K562 (cell line): ENCODE measurements around the gene ITGA2B. TPM values are rescaled to one million over a fixed set of nuclear protein-coding genes. Genes with fewer than 3 reads are reported as not detected.
A peak's percentile ranks its signal among the peaks of the same experiment; 100 is the strongest.

Experiments
- ATAC-seq: fragments of 200-7000 bp; cut with Tn5 transposase; 3 replicates; pipeline ENCODE4 v1.9.1; 2020; ENCODE audit warnings: moderate library complexity
- BruUV-seq: library from RNA; stranded (reverse); fragments of 400-500 nt; replicated peaks from 2 replicates; lab custom pipeline; 2021; lab: Mats Ljungman, UMichigan
- CTCF ChIA-PET: fragments of 300-600 bp; formaldehyde crosslinking; extraction: SDS; loops from one replicate; lab custom pipeline; 2021; ENCODE audit warnings: low intra/inter-chr PET ratio; lab: Yijun Ruan, JAX
- POLR2A ChIA-PET: fragments of 300-600, 350-650 bp; sonication (Branson Sonifier 250); formaldehyde crosslinking; extraction: SDS; loops from one replicate; lab custom pipeline; 2021; ENCODE audit warnings: antibody characterized with exemption, inconsistent platforms; lab: Yijun Ruan, JAX
- DNase-seq, 4 experiments: peaks; one replicate each; pipeline versions ENCODE4 v3.0.0 to v3.0.0-alpha.2; 2011 to 2018; ENCODE audit warnings: low spot score in 3 of 4, mixed read lengths in 3 of 4; ENCODE audit errors: extremely low read depth in 1 of 4
- FAIRE-seq: peaks from 2 replicates; lab custom pipeline; 2011; peaks lifted over from hg19 to GRCh38; lab: Jason Lieb, UNC
- H2AFZ ChIP-seq: 2 replicates; pipeline ENCODE4 v1.6.0; 2011; ENCODE audit warnings: low read depth, low read length, control low read depth, inconsistent platforms
- H3K27ac ChIP-seq: fragments of 200-600 bp; 3 replicates; pipeline ENCODE4 v1.8.0; 2011; ENCODE audit warnings: low read depth, mild to moderate bottlenecking, control low read depth, inconsistent platforms, low read length, moderate library complexity, mixed read lengths; ENCODE audit errors: extremely low read depth
- H3K27me3 ChIP-seq, 2 experiments: fragments of 300-600 bp in 1 of 2; 2 replicates in 1 of 2; 3 replicates in 1 of 2; pipeline versions ENCODE4 v1.6.0 to v1.8.0; 2011; ENCODE audit warnings: inconsistent platforms in 2 of 2, low read length in 2 of 2, mild to moderate bottlenecking in 1 of 2, mixed read lengths in 1 of 2, moderate library complexity in 1 of 2; ENCODE audit not compliant: control insufficient read depth in 2 of 2, insufficient read depth in 2 of 2
- H3K36me3 ChIP-seq: fragments of 300-600 bp; 3 replicates; pipeline ENCODE4 v1.8.0; 2011; ENCODE audit warnings: mild to moderate bottlenecking, low read length, inconsistent platforms; ENCODE audit not compliant: control insufficient read depth, insufficient read depth
- H3K4me1 ChIP-seq, 2 experiments: fragments of 200-600 bp in 1 of 2; replicated peaks in 1 of 2; 2 replicates in 1 of 2; 3 replicates in 1 of 2; pipeline versions ENCODE4 v1.5.1 to v1.8.0; 2011; ENCODE audit warnings: inconsistent platforms in 2 of 2, low read length in 2 of 2, mild to moderate bottlenecking in 1 of 2, mixed read lengths in 1 of 2, moderate library complexity in 1 of 2; ENCODE audit not compliant: control insufficient read depth in 2 of 2, insufficient read depth in 2 of 2
- H3K4me2 ChIP-seq: 2 replicates; pipeline ENCODE4 v1.6.1; 2011; ENCODE audit warnings: low read length, control low read depth, inconsistent platforms, mixed read lengths; ENCODE audit not compliant: insufficient read depth
- H3K4me3 ChIP-seq: fragments of 200-600 bp; sonication (generic), shearing (Covaris generic); 2 replicates; pipeline ENCODE4 v1.5.1; 2016; ENCODE audit warnings: control low read depth, inconsistent platforms
- H3K79me2 ChIP-seq: fragments of 200-600 bp; 3 replicates; pipeline ENCODE4 v1.8.0; 2011; ENCODE audit warnings: low read length, inconsistent platforms; ENCODE audit not compliant: control insufficient read depth, insufficient read depth
- H3K9ac ChIP-seq, 2 experiments: 2 replicates each; pipeline versions ENCODE4 v1.6.0 to v1.6.1; 2011; ENCODE audit warnings: low read depth in 2 of 2, low read length in 2 of 2, control low read depth in 1 of 2, inconsistent platforms in 1 of 2, mild to moderate bottlenecking in 1 of 2, mixed read lengths in 1 of 2; ENCODE audit not compliant: insufficient read depth in 1 of 2
- H3K9me1 ChIP-seq: one replicate; pipeline ENCODE4 v1.6.0; 2011; ENCODE audit warnings: inconsistent platforms, mild to moderate bottlenecking, low read length, moderate library complexity; ENCODE audit not compliant: control insufficient read depth, insufficient read depth
- H3K9me3 ChIP-seq: replicated peaks from 2 replicates; pipeline ENCODE4 v1.5.1; 2011; ENCODE audit warnings: low read depth, low read length, inconsistent platforms; ENCODE audit not compliant: control insufficient read depth, insufficient read depth
- H4K20me1 ChIP-seq: replicated peaks from 2 replicates; pipeline ENCODE4 v1.6.1; 2011; ENCODE audit warnings: low read length, inconsistent platforms, mixed read lengths; ENCODE audit not compliant: control insufficient read depth, insufficient read depth
- ATF7 ChIP-seq: fragments of 450-650 bp; IDR thresholded peaks from 2 replicates; pipeline ENCODE4 v1.7.1; 2014; ENCODE audit warnings: mild to moderate bottlenecking, moderate library complexity
- CLOCK ChIP-seq: fragments of 250-450 bp; sonication (Bioruptor Pico); IDR thresholded peaks from 2 replicates; pipeline ENCODE4 v1.4.0; 2020; ENCODE audit warnings: mild to moderate bottlenecking, moderate library complexity, borderline replicate concordance
- KAT2B ChIP-seq: IDR thresholded peaks from one replicate; pipeline ENCODE4 v1.6.1; 2012; ENCODE audit warnings: low read depth, mild to moderate bottlenecking, control low read depth, inconsistent platforms, low read length, moderate library complexity
- LCOR ChIP-seq: sonication (generic); formaldehyde crosslinking; IDR thresholded peaks from 2 replicates; pipeline ENCODE4 v1.8.0; 2022; ENCODE audit warnings: mild to moderate bottlenecking, missing genetic modification reagents
- RB1 ChIP-seq: fragments of 450-650 bp; IDR thresholded peaks from 2 replicates; pipeline ENCODE4 v1.6.1; 2017; ENCODE audit warnings: low read depth, mild to moderate bottlenecking
- ZNF175 ChIP-seq: fragments of 200-800 bp; sonication (Bioruptor generic); IDR thresholded peaks from 2 replicates; pipeline ENCODE4 v1.6.1; 2016; ENCODE audit warnings: low read depth, mild to moderate bottlenecking, missing genetic modification characterization, missing compliant biosample characterization
- WGBS: fragments of 100-300 bp; shearing (Covaris generic); methylation state at CpG from one replicate; pipeline ENCODE4 v1.1.6; 2016; ENCODE audit warnings: low coverage, mixed read lengths; ENCODE audit not compliant: insufficient coverage; ENCODE audit errors: missing lambda C conversion rate; 5-methylcytosine and 5-hydroxymethylcytosine counted together
- in situ Hi-C: fragments of 300-500 bp; cut with MboI; formaldehyde crosslinking; loops from 4 replicates; pipeline ENCODE4 v1.15.0; 2018; ENCODE audit warnings: inconsistent platforms, mixed read lengths
- intact Hi-C: fragments of 100-400 bp; cut with micrococcal nuclease; formaldehyde crosslinking; loops from 2 replicates; pipeline ENCODE4 v1.14.2; 2022
- polyA plus RNA-seq, 8 experiments: library from polyadenylated mRNA; depleted of rRNA in 4 of 8; stranded (reverse) in 5 of 8; unstranded in 3 of 8; fragments of >200 nt; fragmentation: Nextera tagmentation in 2 of 8; fragmentation: Illumina TruSeq in 1 of 8; extraction: Ambion mirVana in 2 of 8; extraction: Trizol in 1 of 8; gene quantifications; 2 replicates each; pipeline versions ENCODE4 v1.2.1 to v1.2.3, GENCODE V29; 2011 to 2014; ENCODE audit warnings: inconsistent platforms in 1 of 8, missing spikeins in 1 of 8
- total RNA-seq, 7 experiments: library from RNA; depleted of rRNA in 6 of 7; stranded (reverse); fragments of >200 nt in 6 of 7; fragmentation: Illumina TruSeq in 2 of 7; extraction: Trizol in 2 of 7; gene quantifications; 2 replicates each; pipeline versions ENCODE4 v1.2.1 to v1.2.3, GENCODE V29; 2011 to 2021; ENCODE audit warnings: low replicate concordance in 1 of 7

ITGA2B gene
- total and polyA plus RNA-seq, 9 of the 15 experiments (the other 6 are each of a cell fraction or from before 2014, with no cell fraction given) = 1.1 to 26.4 (median 5.6) TPM

DNA sequence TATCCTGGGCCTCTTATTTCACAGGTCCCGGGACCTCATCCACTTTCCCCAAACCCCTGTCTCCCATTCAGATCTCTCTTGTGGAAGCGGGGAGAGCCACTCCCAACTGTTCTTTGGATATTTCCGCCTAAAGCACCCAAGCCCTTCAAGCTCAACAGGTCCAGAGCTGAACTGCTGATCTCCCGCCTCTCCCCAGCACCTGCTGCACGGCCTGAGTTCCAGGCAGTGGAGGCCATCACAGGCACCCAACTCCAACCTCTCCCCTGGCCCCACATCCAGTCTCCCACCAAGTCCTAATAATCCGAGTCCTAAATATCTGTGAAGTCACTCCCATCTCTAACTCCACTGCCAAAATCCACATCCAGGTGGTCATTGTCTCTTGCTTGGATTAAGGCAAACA lies 6.5 kb downstream of the ITGA2B start:
- ChIA-PET CTCF (no interaction called here), POLR2A (interaction anchor here (1.0 kb wide), 1 partner anchor 13 kb away, joined by 3 read pairs; no protein-coding TSS in a partner anchor)
- BruUV-seq = no TSS peak
- Histone ChIP-seq H4K20me1 (no peaks in the 10 kb centered on the region), H3K4me2 (no peak overlapping the region), H3K27me3 (no peaks in the 10 kb centered on the region; a peak in 1 of 5 replicates), H3K36me3 (no peaks in the 10 kb centered on the region), H3K9me1 (no peaks in the 10 kb centered on the region), H3K4me1 (peaks cover 13 to 37% of the 10 kb centered on the region in 2 experiments), H3K79me2 (peaks cover 7% of the 10 kb centered on the region; the same call in 2 of the 3 replicates), H3K9me3 (no peaks in the 10 kb centered on the region), H2AFZ (no peak overlapping the region), H3K4me3 (no peak overlapping the region), H3K9ac (no peak overlapping the region), H3K27ac (no peak overlapping the region)
- no peak for DNase-seq
- intact Hi-C loops (no loop called here), in situ Hi-C loops (no loop called here)
- 44% methylated on average over 6 of the region's 6 CpGs for WGBS
- TF ChIP-seq KAT2B (no peak), RB1 (no peak), LCOR (CRISPR knock-in tag) (no peak)
- FAIRE-seq = no peak
- no peak for ATAC-seq

GRCh38 chr17:44381810-44382305 lies 7.6 kb downstream of the ITGA2B start:
- H3K27ac ChIP-seq = no peak overlapping the region
- TF ChIP-seq ZNF175 (CRISPR knock-in tag) (no peak), ATF7 (0 out of 2 replicates have a peak, but pooled peaks have one; percentile 19), CLOCK (CRISPR knock-in tag) (no peak)
- intact Hi-C loops (no loop called here), in situ Hi-C loops (no loop called here)
- ChIA-PET POLR2A (no interaction called here), CTCF (no interaction called here)
- H3K4me3 ChIP-seq = no peak overlapping the region
- H3K9me1 ChIP-seq = no peaks in the 10 kb centered on the region
- 24% methylated on average over 4 of the region's 4 CpGs for WGBS
- no peaks in the 10 kb centered on the region for H3K9me3 ChIP-seq
- H3K4me2 ChIP-seq = no peak overlapping the region
- FAIRE-seq (no peak), ATAC-seq (no peak), DNase-seq (no peak)
- no peaks in the 10 kb centered on the region for H4K20me1 ChIP-seq
- no peaks in the 10 kb centered on the region for H3K36me3 ChIP-seq
- H3K27me3 ChIP-seq = no peaks in the 10 kb centered on the region; a peak in 1 of 5 replicates
- BruUV-seq = no TSS peak
- H3K79me2 ChIP-seq = peaks cover 7% of the 10 kb centered on the region; the same call in 2 of the 3 replicates
- H3K9ac ChIP-seq = no peak overlapping the region
- H2AFZ ChIP-seq = no peak overlapping the region
- H3K4me1 ChIP-seq = peaks cover 11 to 37% of the 10 kb centered on the region in 2 experiments
